T-helper 1 cell treated with Interleukin-12 subunit alpha and Interleukin-12 subunit beta and Interleukin-4 antibody, amounts not matched to agents 30 ng/mL and 1 ng/mL, for 36 hours (primary cell): ENCODE data around the gene GZMB. TPM values are rescaled to one million over a fixed set of nuclear protein-coding genes. Genes with fewer than 3 reads are reported as not detected.
"Not testable (repeated sequence)": the region's sequence is repeated elsewhere in the genome, so short reads cannot be mapped to it uniquely, and the experiment has no call there.

Experiments used
- intact Hi-C: fragments of 100-400 bp; cut with micrococcal nuclease; formaldehyde crosslinking; loops from one replicate; pipeline ENCODE4 v1.15.1; 2024
- total RNA-seq: library from RNA; stranded (reverse); gene quantifications from 2 replicates; pipeline ENCODE4 v1.2.3, GENCODE V29; 2022

Gene GZMB
- total RNA-seq, 1 donor from 2014 or later: 1,734 TPM

DNA sequence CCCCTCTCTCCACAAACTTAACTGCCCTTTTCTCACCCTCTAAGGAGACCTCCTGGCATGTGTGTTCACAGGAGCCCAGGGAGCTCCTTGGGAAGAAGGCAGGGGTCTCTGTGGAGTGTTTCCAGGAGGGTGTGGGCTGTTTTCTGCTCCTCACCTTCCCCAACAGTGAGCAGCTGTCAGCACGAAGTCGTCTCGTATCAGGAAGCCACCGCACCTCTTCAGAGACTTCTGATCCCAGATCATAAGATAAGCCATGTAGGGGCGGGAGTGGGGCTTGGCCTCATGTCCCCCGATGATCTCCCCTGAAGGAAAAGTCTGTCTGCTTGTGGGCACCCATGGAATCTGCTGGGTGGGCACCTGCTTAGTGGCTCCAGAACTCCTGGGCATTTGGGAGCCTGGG is 1.2 kb downstream of the GZMB start:
- intact Hi-C loops: loop anchor here (10.0 kb wide), 1 partner anchor 148 kb away; no protein-coding TSS in a partner anchor

DNA sequence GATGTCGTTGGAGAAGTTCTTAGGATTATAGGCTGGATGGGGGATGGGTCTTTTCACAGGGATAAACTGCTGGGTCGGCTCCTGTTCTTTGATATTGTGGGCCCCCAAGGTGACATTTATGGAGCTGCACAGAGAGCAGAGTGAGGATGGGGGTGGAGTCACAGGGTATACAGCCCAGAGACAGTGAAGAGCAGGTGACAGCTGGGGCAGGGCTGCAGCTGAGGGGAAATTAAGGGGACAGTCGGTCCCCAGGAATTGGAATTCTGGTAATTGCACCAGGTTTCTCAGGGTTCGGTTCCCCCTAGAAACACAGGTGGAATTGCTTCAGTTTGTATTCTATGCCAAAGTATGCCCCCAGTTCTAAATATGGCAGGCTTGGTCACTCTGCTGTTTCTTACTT is 1.7 kb downstream of the GZMB start:
- intact Hi-C loops: loop anchor here (10.0 kb wide), 1 partner anchor 148 kb away; no protein-coding TSS in a partner anchor

DNA sequence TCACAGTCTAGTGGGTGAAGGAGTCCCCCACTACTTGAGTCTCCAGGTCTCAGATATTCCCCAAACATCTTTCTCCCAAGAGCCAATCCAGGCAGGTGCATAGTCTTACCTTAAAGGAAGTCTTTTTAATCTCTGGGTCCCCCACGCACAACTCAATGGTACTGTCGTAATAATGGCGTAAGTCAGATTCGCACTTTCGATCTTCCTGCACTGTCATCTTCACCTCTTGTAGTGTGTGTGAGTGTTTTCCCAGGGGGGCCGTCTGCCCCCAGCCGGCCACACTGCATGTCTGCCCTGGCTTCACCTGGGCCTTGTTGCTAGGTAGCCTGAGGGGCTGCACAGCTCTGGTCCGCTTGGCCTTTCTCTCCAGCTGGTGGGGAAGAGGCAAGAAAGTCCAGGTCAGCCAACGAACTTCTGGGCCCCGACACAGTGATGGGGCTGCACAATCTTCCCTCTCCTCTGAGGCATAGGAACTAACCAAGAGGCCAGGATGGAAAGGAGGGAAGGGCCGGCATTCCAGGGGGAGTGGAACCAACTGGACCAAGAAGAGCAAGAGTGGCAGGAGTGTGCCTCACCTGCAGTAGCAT is 2.1 kb downstream of the GZMB start:
- intact Hi-C loops: loop anchor here (10.0 kb wide), 1 partner anchor 147 kb away; no protein-coding TSS in a partner anchor

DNA sequence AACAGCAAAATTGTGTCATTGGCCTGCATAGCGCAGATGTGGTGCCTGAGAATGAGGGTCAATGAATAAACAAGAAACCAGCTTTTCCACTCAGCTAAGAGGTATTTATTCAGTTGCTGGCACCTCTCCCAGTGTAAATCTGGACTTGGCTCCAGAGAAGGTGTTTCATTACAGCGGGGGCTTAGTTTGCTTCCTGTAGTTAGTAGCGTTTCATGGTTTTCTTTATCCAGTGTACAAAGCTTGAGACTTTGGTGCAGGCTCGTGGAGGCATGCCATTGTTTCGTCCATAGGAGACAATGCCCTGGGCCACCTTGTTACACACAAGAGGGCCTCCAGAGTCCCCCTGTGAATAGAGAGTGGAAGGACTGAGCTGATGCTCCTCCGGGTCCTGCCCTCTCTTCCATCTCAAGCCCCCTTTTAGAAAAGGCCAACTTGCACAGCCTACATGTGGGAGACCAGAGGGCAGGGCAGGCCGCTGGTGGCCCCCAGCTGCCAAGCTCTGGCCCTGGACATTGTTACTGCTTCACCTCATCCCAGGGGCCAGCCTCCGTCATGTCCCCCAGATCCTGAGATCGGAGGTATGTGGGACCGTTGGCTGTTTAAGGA is 3.0 kb downstream of the GZMB start:
- intact Hi-C loops: loop anchor here (10.0 kb wide), 1 partner anchor 146 kb away; no protein-coding TSS in a partner anchor

DNA sequence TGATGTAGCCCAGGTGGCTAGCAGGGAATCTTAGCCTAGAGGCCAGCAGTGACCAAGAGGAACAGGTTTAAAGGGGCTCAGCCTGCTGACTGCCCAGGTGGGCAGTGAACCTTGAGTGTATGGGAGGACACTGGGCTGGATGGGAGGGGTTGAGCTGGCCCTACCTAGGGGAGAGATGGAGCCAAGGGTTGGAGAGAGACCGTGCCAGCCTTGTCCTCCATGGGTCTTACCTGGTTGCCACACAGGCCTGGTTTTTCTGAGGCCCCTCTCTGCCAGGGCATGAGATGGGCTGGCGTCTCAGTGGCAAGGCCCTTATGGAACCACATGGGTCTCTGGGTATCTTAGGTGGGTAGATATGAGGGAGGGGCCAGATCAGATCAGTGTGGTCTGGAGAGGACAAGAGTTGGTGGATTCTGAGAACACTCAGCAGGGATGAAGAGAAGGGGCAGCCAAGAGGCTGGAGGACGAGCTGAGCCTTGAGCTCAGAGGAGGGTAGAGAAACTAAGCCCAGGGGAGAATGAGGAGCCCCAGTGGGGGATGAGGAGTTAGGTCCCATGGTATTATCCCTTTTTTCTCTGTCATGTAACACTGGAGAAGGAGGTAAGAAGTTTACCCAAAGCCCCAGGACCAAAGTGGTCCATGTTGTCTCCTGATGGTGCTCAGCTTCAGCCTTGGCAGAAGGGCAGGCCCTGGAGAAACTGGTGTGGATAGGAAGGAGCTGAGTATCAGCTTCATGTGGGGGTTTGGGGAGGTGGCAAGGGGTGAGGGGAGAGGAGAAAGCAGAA is 3.7 kb downstream of the GZMB start:
- intact Hi-C loops: loop anchor here (10.0 kb wide), 1 partner anchor 145 kb away; no protein-coding TSS in a partner anchor

DNA sequence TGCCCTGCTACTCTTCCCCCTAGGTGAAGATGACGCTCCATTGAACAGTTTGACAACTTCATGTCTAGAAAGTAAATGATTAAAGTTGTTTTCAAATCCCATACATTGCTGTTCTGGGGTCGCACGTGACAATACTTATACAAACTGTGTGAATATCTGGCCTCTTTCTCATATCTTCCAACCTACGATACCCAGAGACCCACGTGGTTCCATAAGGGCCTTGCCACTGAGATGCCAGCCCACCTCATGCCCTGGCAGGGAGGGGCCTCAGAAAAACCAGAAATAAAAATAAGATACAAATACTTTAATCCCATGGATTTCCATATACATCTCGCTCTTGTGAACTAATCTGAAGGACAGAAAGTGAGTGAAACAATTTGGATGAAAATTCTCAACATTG is 4.5 kb downstream of the GZMB start:
- intact Hi-C loops: no loop called here

DNA sequence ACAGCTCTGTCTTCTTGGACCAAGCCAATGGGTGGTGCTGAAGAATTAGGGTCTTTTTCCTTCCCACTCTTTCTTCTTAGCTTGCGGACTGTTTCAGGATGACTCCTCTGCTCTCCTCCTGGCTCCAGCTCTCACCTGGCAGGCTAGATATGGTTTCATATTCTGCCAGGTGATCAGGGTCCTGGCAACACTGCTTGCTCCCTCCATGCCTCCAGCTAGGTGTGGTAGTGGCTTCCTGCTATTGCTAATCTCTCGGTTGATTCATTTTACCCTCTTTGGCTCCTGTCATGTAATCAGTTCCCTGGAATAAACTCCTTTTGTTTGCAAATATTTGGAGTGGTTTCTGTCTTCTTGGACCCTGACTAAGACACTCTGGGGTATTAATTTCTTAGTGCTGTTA is 20.2 kb downstream of the GZMB start:
- intact Hi-C loops: no loop called here

DNA sequence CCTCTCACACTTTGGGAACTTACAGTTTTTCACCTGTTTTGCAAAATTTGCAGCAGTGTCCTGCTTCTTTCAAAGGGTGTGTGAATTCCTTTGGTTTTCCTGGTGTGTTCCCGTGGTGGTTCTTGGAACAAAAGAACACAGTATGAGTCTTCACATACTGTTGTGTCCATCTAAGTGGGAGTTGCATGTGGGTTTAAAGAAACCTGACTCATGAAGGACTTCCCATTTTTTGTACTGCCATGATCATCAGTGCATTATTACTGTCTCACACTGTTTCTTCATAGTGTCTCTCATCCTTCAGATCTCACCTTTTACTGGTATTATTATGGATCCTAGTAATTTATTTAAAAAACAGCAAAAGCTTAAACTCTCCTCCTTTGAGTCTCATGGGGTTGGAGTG is 20.7 kb downstream of the GZMB start:
- intact Hi-C loops: no loop called here

DNA sequence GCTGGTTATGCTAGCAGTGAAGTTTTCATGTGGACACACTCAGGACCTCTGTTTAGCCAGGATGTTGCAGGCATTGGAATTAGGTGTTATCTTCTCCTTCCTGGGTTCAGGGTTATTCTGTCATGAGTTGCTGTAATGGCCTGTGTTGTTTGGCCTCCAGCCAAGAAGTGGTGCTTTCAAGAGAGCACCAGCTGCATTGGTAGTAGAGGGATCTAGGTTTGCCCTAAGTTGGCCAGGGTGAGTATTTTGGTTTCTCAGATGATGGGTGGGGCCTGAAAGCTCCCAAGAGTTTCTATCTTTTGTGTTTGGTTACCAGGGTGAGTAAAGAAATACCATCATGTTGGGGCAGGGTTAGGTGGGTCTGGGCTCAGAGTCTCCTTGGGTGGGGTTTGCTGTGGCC is 21.8 kb downstream of the GZMB start:
- intact Hi-C loops: no loop called here

DNA sequence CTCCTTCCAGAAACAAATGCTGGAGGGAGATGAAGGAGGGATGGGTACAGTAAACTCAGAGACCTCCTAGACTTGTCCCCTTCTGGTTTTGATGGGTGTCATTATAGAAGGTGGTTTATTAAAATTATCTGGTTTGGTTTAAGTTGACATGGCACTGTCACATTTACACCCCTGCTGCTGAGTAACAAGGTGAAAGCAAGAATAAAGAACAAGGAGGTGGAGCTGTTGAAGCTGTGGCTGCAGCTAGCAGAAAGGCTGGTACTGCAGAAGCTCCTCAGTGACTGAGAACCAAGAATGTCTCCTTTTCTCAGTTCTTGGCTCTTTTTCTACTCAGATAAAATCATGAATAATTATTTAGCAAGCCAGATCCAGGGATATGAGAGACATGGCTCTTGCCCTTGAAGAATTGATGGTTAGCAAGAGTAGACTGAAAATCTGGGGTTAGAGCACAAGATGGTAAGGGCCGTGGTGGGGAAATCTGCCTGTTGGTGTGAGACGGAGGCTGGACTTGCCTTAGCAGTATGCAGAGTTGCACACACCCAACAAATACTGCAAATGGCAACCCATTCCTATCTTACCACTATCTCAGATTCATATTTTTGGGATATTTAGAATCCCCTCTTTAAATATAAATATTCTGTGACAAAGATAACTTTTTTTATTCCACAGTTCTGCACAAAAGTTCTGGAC is 24.2 kb downstream of the GZMB start, which contains the start of gene GZMH:
Gene GZMH, minus strand, starts transcription at position 31 of the 690 bp plus-strand sequence. CDS start 72 bp downstream, outside the sequence.
- intact Hi-C loops: loop anchor here (1.0 to 5.0 kb wide), 4 partner anchors 84 to 523 kb away; partner anchors contain the start of gene SDR39U1

DNA sequence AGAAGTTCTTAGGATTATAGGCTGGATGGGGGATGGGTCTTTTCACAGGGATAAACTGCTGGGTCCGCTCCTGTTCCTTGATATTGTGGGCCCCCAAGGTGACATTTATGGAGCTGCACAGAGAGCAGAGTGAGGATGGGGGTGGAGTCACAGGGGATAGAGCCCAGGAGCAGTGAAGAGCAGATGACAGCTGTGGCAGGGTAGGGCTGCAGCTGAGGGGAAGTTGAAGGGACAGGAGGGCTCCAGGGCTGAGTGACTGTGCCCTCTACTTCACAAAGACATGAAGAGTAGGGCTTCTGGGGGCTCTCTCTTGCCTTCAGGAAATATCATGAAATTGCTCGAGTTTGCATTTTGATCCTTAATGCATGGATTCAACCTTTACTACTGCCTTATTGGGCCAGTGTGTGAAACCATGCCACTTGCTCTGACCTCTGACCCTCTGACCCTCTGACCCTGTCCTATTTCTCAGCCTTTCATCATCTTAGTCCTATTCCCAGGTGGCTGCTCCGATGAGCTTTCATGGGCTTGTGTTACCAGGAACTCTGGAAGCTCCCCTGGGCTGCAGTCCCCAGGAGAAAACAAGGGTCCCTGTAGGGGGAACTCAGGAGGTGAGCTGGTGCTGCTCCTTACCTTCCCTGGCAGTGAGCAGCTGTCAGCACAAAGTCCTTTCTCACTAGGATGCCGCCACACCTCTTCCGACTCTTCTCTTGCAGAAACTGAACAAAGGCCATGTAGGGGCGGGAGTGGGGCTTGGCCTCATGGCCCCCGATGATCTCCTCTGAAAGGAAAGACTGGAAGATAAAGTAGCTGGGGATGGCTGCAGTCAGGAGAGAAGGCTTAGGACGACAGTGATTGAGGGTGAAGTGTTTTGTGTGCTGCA is 26.1 kb downstream of the GZMB start:
- intact Hi-C loops: loop anchor here (2.0 to 5.0 kb wide), 3 partner anchors 127 to 524 kb away; partner anchors contain the start of gene SDR39U1

DNA sequence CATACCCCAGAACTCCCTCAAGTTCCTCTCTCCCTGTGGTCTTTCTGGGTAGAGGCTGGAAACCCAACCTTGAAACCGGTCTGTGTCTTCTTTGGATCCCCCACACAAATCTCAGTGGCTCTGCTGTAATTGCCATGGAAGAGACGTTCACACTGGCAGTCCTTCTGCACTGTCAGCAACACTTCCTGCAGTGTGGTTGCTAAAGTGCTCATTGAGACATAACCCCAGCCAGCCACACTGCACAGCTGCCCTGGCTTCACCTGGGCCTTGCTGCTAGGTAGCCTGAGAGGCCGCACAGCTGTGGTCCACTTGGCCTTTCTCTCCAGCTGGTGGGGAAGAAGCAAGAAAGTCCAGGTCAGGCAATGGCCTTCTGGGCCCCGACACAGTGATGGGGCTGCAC is 26.9 kb downstream of the GZMB start:
- intact Hi-C loops: loop anchor here (5.0 kb wide), 2 partner anchors 165 to 525 kb away; partner anchors contain the start of gene SDR39U1

DNA sequence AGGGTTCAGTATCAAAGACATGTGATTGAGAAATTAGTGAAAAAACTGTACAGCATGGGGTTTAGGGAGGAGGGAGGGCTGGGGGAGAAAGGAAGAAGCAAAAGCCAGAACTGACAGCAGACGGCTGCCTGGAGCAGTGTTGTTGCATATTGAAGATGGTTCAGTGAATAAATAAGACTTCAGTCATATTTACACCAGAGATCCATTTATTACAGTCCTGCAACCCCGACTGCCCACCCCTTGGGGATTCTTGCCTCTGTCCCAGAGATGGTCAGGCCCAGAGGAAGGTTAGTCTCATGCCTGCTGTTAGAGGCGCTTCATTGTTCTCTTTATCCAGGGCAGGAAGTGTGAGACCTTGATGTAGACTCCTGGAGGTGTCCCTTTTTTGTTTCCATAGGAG is 27.7 kb downstream of the GZMB start:
- intact Hi-C loops: loop anchor here (5.0 kb wide), 2 partner anchors 164 to 526 kb away; partner anchors contain the start of gene SDR39U1

DNA sequence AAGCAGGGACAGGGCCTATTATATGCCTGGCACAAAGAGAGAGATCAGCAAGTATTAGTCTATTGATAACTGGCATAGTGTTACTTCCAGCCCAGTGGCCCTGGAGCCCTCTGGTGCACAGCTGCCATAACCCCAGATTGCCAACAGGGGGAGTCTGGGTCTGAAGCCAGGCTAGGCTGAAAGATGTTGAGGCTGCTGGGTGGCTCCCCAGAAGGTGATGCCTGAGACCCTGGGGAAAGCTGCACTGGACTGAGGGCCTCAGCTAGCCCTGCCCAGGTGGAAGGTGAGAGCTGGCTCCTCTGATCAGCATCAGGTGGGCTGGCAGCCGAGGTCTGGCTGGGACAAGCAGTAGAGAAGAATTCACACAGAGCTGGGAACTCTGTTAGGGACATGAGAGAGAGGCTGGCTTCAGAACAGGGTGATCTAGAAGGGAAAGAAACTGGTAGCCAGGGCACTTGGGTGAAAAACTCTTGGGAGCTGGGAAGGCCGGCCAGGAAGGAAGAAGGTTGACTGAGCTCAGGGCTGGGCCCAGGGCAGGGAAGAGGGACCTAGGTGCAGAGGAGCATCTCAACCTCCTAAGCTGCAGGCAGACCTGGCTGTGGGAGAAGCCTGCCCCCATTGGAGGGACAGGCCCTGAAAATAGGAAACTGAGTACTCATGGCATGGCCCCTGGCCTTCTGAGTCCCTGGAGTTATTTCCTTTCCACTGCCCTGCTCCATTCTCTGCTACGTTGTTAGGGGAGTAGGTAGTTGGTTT is 28.4 kb downstream of the GZMB start:
- intact Hi-C loops: loop anchor here (1.0 to 5.0 kb wide), 9 partner anchors 29 to 545 kb away; partner anchors contain the start of genes GZMB and SDR39U1

DNA sequence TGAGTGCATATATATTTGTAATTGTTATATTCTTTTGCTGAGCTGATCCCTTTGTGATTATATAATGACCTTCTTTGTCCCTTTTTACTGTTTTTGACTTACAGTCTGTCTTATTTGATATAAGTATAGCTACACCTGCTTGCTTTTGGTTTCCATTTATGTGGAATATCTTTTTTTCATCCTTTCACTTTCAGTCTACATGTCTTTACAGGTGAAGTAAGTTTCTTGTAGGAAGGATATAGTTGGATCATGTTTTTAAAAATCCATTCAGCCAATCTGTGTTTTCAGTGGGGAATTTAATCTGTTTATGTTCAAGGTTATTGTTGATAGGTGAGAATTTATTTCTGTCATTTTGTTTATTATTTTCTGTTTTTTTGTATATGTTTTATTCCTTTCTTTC is 36.6 kb downstream of the GZMB start:
- intact Hi-C loops: no loop called here

DNA sequence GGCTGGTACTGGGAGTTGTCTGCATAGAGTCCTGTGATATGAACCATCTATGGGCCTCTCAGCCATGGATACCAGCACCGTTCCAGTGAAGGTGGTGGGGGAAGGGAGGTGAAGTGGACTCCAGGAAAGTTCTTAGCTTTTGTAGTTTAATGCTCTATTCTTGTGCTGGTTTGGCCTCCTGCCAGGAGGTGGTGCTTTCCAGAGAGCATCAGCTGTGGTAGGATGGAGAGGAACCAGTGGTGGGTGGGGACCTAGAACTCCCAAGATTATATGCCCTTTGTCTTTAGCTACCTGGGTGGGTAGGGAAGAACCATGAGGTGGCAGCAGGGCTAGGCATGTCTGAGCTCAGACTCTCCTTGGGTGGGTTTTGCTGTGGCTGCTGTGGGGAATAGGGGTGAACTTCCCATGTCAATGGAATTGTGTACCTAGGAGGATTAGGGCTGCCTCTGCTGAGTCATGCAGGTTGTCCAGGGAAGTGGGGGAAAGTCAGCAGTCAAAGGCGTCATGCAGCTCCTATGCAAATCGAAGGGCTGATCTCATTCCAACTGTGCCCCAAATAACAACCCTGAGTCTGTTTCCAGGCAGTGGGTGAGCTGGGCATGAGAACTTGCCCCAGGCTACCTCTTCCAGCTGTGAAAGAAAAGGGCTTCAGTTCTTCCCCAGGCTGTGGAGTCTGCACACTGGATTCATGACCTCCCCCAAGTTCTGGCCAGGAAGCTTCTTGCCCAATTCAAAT is 38.7 kb downstream of the GZMB start:
- intact Hi-C loops: no loop called here

DNA sequence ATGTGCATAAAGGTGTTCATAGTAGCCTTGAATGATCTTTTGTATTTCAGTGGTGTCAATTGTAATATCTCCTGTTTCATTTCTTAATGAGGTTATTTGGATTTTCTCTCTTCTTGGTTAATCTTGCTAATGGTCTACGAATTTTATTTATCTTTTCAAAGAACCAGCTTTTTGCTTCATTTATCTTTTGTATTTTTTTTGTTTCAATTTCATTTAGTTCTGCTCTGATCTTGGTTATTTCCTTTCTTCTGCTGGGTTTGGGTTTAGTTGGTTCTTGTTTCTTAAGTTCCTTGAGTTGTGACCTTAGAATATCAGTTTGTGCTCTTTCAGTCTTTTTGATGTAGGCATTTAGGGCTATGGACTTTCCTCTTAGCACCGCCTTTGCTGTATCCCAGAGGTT is 43.0 kb downstream of the GZMB start:
- intact Hi-C loops: not testable (repeated sequence)

DNA sequence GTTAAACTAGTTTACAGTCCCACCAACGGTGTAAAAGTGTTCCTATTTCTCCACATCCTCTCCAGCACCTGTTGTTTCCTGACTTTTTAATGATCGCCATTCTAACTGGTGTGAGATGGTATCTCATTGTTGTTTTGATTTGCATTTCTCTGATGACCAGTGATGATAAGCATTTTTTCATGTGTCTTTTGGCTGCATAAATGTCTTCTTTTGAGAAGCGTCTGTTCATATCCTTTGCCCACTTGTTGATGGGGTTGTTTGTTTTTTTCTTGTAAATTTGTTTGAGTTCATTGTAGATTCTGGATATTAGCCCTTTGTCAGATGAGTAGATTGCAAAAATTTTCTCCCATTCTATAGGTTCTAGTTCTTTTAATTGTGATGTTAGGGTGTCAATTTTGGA is 49.6 kb downstream of the GZMB start:
- intact Hi-C loops: not testable (repeated sequence)
